ENCODE results near the gene AOPEP.

The AOPEP gene

GRCh38 chr9:94995048-94995693 lies 268.7 kb downstream of the AOPEP start:
- H3K79me2 ChIP-seq (ENCODE audit: insufficient read depth, low read length): no peaks in the 10 kb centered on the region
- H4K20me1 ChIP-seq (ENCODE audit: insufficient read depth, low read length, poor library complexity, severe bottlenecking): no peaks in the 10 kb centered on the region
- no peak overlapping the region for H3K4me2 ChIP-seq (ENCODE audit: low read depth, low read length, poor library complexity, severe bottlenecking)
- H2AFZ ChIP-seq (ENCODE audit: low read length): no peak overlapping the region
- peaks cover 7% of the 10 kb centered on the region for H3K4me1 ChIP-seq (ENCODE audit: insufficient read depth, low read length, poor library complexity, severe bottlenecking)
- no peak overlapping the region for H3K9ac ChIP-seq (ENCODE audit: low read depth, low read length, poor library complexity, severe bottlenecking)
- H3K36me3 ChIP-seq (ENCODE audit: insufficient read depth, low read length): no peaks in the 10 kb centered on the region
- H3F3A ChIP-seq (ENCODE audit: low read depth): no peaks in the 10 kb centered on the region
- H3K9me2 ChIP-seq (replicated peaks; ENCODE audit: low read depth, low read length): no peaks in the 10 kb centered on the region
- H3K27me3 ChIP-seq (ENCODE audit: insufficient read depth, low read length, poor library complexity, severe bottlenecking): no peaks in the 10 kb centered on the region
- no peak for TF ChIP-seq CTCF (conservative IDR thresholded peaks at IDR 0.05; ENCODE audit: low read length)
- TF ChIP-seq EZH2phosphoT487 (IDR thresholded peaks at IDR 0.05; ENCODE audit: borderline replicate concordance): no peak
- H3K4me3 ChIP-seq (ENCODE audit: low read length, poor library complexity, severe bottlenecking): no peak overlapping the region
- no peaks in the 10 kb centered on the region for H3K9me3 ChIP-seq (ENCODE audit: insufficient read depth, low read depth, low read length)

- Histone ChIP-seq H3K4me3 (ENCODE audit: low read length, poor library complexity, severe bottlenecking) (no peak overlapping the region), H3K4me1 (ENCODE audit: insufficient read depth, low read length, poor library complexity, severe bottlenecking) (peaks cover 7% of the 10 kb centered on the region), H3K4me2 (ENCODE audit: low read depth, low read length, poor library complexity, severe bottlenecking) (no peak overlapping the region), H3K9me3 (ENCODE audit: insufficient read depth, low read depth, low read length) (no peaks in the 10 kb centered on the region), H2AFZ (ENCODE audit: low read length) (no peak overlapping the region; the same call in 1 of the 2 replicates), H4K20me1 (ENCODE audit: insufficient read depth, low read length, poor library complexity, severe bottlenecking) (no peaks in the 10 kb centered on the region), H3K27me3 (ENCODE audit: insufficient read depth, low read length, poor library complexity, severe bottlenecking) (no peaks in the 10 kb centered on the region), H3F3A (ENCODE audit: low read depth) (no peaks in the 10 kb centered on the region), H3K79me2 (ENCODE audit: insufficient read depth, low read length) (no peaks in the 10 kb centered on the region), H3K9ac (ENCODE audit: low read depth, low read length, poor library complexity, severe bottlenecking) (no peak overlapping the region), H3K9me2 (replicated peaks; ENCODE audit: low read depth, low read length) (no peaks in the 10 kb centered on the region), H3K36me3 (ENCODE audit: insufficient read depth, low read length) (no peaks in the 10 kb centered on the region)
- TF ChIP-seq CTCF (conservative IDR thresholded peaks at IDR 0.05; ENCODE audit: low read length): no peak
- no peak for TF ChIP-seq EZH2phosphoT487 (IDR thresholded peaks at IDR 0.05; ENCODE audit: borderline replicate concordance)
These were observed 270.1 kb downstream of the AOPEP start for GRCh38 chr9:94996641-94997040.

- H3K4me1 ChIP-seq (ENCODE audit: insufficient read depth, low read length, poor library complexity, severe bottlenecking): peaks cover 7% of the 10 kb centered on the region
- no peak overlapping the region for H3K4me2 ChIP-seq (ENCODE audit: low read depth, low read length, poor library complexity, severe bottlenecking)
- no peak for TF ChIP-seq EZH2phosphoT487 (IDR thresholded peaks at IDR 0.05; ENCODE audit: borderline replicate concordance)
- no peak for TF ChIP-seq CTCF (conservative IDR thresholded peaks at IDR 0.05; ENCODE audit: low read length)
- no peaks in the 10 kb centered on the region for H3K9me2 ChIP-seq (replicated peaks; ENCODE audit: low read depth, low read length)
- no peaks in the 10 kb centered on the region for H3K36me3 ChIP-seq (ENCODE audit: insufficient read depth, low read length)
- H3K9ac ChIP-seq (ENCODE audit: low read depth, low read length, poor library complexity, severe bottlenecking): no peak overlapping the region
- no peaks in the 10 kb centered on the region for H3K79me2 ChIP-seq (ENCODE audit: insufficient read depth, low read length)
- H3K4me3 ChIP-seq (ENCODE audit: low read length, poor library complexity, severe bottlenecking): no peak overlapping the region
- no peaks in the 10 kb centered on the region for H3K9me3 ChIP-seq (ENCODE audit: insufficient read depth, low read depth, low read length)
- H4K20me1 ChIP-seq (ENCODE audit: insufficient read depth, low read length, poor library complexity, severe bottlenecking): no peaks in the 10 kb centered on the region
- H3F3A ChIP-seq (ENCODE audit: low read depth): no peaks in the 10 kb centered on the region
- no peaks in the 10 kb centered on the region for H3K27me3 ChIP-seq (ENCODE audit: insufficient read depth, low read length, poor library complexity, severe bottlenecking)
- H2AFZ ChIP-seq (ENCODE audit: low read length): no peak overlapping the region
These were observed 271.2 kb downstream of the AOPEP start for GRCh38 chr9:94997727-94998126.
